Stimulated activated naive B cell treated with anti-CD40 and anti-IgM and Interleukin-4, amounts not matched to agents 10 μg/mL and 1 μg/mL and 100 μg/mL, for 72 hours (primary cell): Measurements from ENCODE around the gene RIMS4.

Experiments used
- ATAC-seq, 2 donors: fragments of 150-1000 bp; cut with Tn5 transposase; replicated peaks; 2 replicates each; pipeline ENCODE4 v1.10.0; 2021; ENCODE audit warnings: moderate library complexity in 1 of 2
- DNase-seq: peaks from one replicate; pipeline ENCODE4 v3.0.0; 2021
- H3K27ac Mint-ChIP-seq: one replicate; pipeline ENCODE4 v1.8.0; 2022; ENCODE audit warnings: mild to moderate bottlenecking, mixed read lengths
- H3K27me3 Mint-ChIP-seq, 2 donors: one replicate each; pipeline ENCODE4 v1.8.0; 2022; ENCODE audit warnings: mixed read lengths in 2 of 2
- H3K36me3 Mint-ChIP-seq, 2 donors: one replicate each; pipeline ENCODE4 v1.8.0; 2022; ENCODE audit warnings: mixed read lengths in 2 of 2, mild to moderate bottlenecking in 1 of 2
- H3K4me1 Mint-ChIP-seq, 2 donors: one replicate each; pipeline ENCODE4 v1.8.0; 2022; ENCODE audit warnings: mixed read lengths in 2 of 2, mild to moderate bottlenecking in 1 of 2
- H3K4me3 Mint-ChIP-seq, 2 donors: one replicate each; pipeline ENCODE4 v1.8.0; 2022; ENCODE audit warnings: mild to moderate bottlenecking in 2 of 2, mixed read lengths in 2 of 2, moderate library complexity in 1 of 2
- H3K9me3 Mint-ChIP-seq, 2 donors: one replicate each; pipeline ENCODE4 v1.8.0; 2022; ENCODE audit warnings: mixed read lengths in 2 of 2, mild to moderate bottlenecking in 1 of 2

The RIMS4 gene

GRCh38 chr20:44796311-44796710 is 14.0 kb downstream of the RIMS4 start:
- Mint-ChIP-seq H3K9me3 (no peaks in the 10 kb centered on the region), H3K4me1 (no peaks in the 10 kb centered on the region), H3K27ac (no peak overlapping the region), H3K4me3 (no peak overlapping the region), H3K27me3 (peaks cover 5 to 33% of the 10 kb centered on the region in 2 donors), H3K36me3 (no peaks in the 10 kb centered on the region)
- ATAC-seq: no peak
- no peak for DNase-seq

GRCh38 chr20:44795836-44796235 is 14.5 kb downstream of the RIMS4 start:
- no peaks in the 10 kb centered on the region for H3K9me3 Mint-ChIP-seq
- H3K27ac Mint-ChIP-seq: no peak overlapping the region
- peaks cover 5 to 33% of the 10 kb centered on the region in 2 donors for H3K27me3 Mint-ChIP-seq
- H3K36me3 Mint-ChIP-seq: no peaks in the 10 kb centered on the region
- DNase-seq (no peak), ATAC-seq (no peak)
- H3K4me1 Mint-ChIP-seq: no peaks in the 10 kb centered on the region
- no peak overlapping the region for H3K4me3 Mint-ChIP-seq

GRCh38 chr20:44792796-44793195 is 17.6 kb downstream of the RIMS4 start:
- Mint-ChIP-seq H3K27me3 (peaks cover 8 to 28% of the 10 kb centered on the region in 2 donors), H3K27ac (no peak overlapping the region), H3K4me1 (no peaks in the 10 kb centered on the region), H3K9me3 (no peaks in the 10 kb centered on the region), H3K36me3 (no peaks in the 10 kb centered on the region), H3K4me3 (no peak overlapping the region)
- ATAC-seq (no peak), DNase-seq (no peak)

- Mint-ChIP-seq H3K4me3 (no peak overlapping the region), H3K9me3 (no peaks in the 10 kb centered on the region), H3K36me3 (no peaks in the 10 kb centered on the region), H3K27ac (no peak overlapping the region), H3K4me1 (no peaks in the 10 kb centered on the region), H3K27me3 (peaks cover 14 to 32% of the 10 kb centered on the region in 2 donors)
- ATAC-seq (no peak), DNase-seq (no peak)
These were observed 19.5 kb downstream of the RIMS4 start for GRCh38 chr20:44790638-44791393.

- ATAC-seq: no peak
- no peak overlapping the region for H3K27ac Mint-ChIP-seq
- DNase-seq: no peak
- H3K27me3 Mint-ChIP-seq: peaks cover 19 to 25% of the 10 kb centered on the region in 2 donors
- H3K4me1 Mint-ChIP-seq: no peaks in the 10 kb centered on the region
- H3K36me3 Mint-ChIP-seq: no peaks in the 10 kb centered on the region
- H3K9me3 Mint-ChIP-seq: no peaks in the 10 kb centered on the region
- no peak overlapping the region for H3K4me3 Mint-ChIP-seq
These were observed 21.5 kb downstream of the RIMS4 start for GRCh38 chr20:44788706-44789456.

GRCh38 chr20:44787299-44787698 is 23.0 kb downstream of the RIMS4 start:
- Mint-ChIP-seq H3K27me3 (peaks cover 19 to 25% of the 10 kb centered on the region in 2 donors), H3K9me3 (no peaks in the 10 kb centered on the region), H3K4me3 (no peak overlapping the region), H3K36me3 (no peaks in the 10 kb centered on the region), H3K27ac (no peak overlapping the region), H3K4me1 (no peaks in the 10 kb centered on the region)
- DNase-seq (no peak), ATAC-seq (no peak)

GRCh38 chr20:44785768-44786167 is 24.6 kb downstream of the RIMS4 start:
- Mint-ChIP-seq H3K36me3 (no peaks in the 10 kb centered on the region), H3K9me3 (peaks cover 0 to 1% of the 10 kb centered on the region in 2 donors), H3K4me3 (no peak overlapping the region), H3K4me1 (no peaks in the 10 kb centered on the region), H3K27ac (no peak overlapping the region), H3K27me3 (peaks cover 23 to 30% of the 10 kb centered on the region in 2 donors)
- ATAC-seq: no peak
- no peak for DNase-seq

GRCh38 chr20:44784688-44785087 is 25.7 kb downstream of the RIMS4 start:
- no peak overlapping the region for H3K4me3 Mint-ChIP-seq
- no peak overlapping the region for H3K27ac Mint-ChIP-seq
- DNase-seq (no peak), ATAC-seq (no peak)
- H3K36me3 Mint-ChIP-seq: no peaks in the 10 kb centered on the region
- peaks cover 24 to 25% of the 10 kb centered on the region in 2 donors for H3K27me3 Mint-ChIP-seq
- no peaks in the 10 kb centered on the region for H3K4me1 Mint-ChIP-seq
- peaks cover 0 to 1% of the 10 kb centered on the region in 2 donors for H3K9me3 Mint-ChIP-seq

GRCh38 chr20:44781791-44782190 is 28.6 kb downstream of the RIMS4 start:
- Mint-ChIP-seq H3K4me1 (no peaks in the 10 kb centered on the region), H3K9me3 (peaks cover 0 to 1% of the 10 kb centered on the region in 2 donors), H3K4me3 (no peak overlapping the region), H3K27ac (no peak overlapping the region), H3K36me3 (no peaks in the 10 kb centered on the region), H3K27me3 (peaks cover 20 to 23% of the 10 kb centered on the region in 2 donors)
- DNase-seq (no peak), ATAC-seq (no peak)

- Mint-ChIP-seq H3K4me3 (no peak overlapping the region), H3K9me3 (peaks cover 0 to 1% of the 10 kb centered on the region in 2 donors), H3K4me1 (no peaks in the 10 kb centered on the region), H3K27me3 (peaks cover 18 to 23% of the 10 kb centered on the region in 2 donors), H3K27ac (no peak overlapping the region), H3K36me3 (no peaks in the 10 kb centered on the region)
- ATAC-seq (no peak), DNase-seq (no peak)
These were observed 29.2 kb downstream of the RIMS4 start for GRCh38 chr20:44781118-44781517.

GRCh38 chr20:44780226-44780625 is 30.1 kb downstream of the RIMS4 start:
- Mint-ChIP-seq H3K9me3 (peaks cover 0 to 1% of the 10 kb centered on the region in 2 donors), H3K4me3 (no peak overlapping the region), H3K27ac (no peak overlapping the region), H3K4me1 (no peaks in the 10 kb centered on the region), H3K27me3 (peaks cover 19 to 23% of the 10 kb centered on the region in 2 donors), H3K36me3 (no peaks in the 10 kb centered on the region)
- ATAC-seq (no peak), DNase-seq (no peak)

- peaks cover 0 to 1% of the 10 kb centered on the region in 2 donors for H3K9me3 Mint-ChIP-seq
- H3K27me3 Mint-ChIP-seq: peaks cover 13 to 22% of the 10 kb centered on the region in 2 donors
- no peak overlapping the region for H3K27ac Mint-ChIP-seq
These were observed 33.4 kb downstream of the RIMS4 start for GRCh38 chr20:44776980-44777379.

GRCh38 chr20:44773070-44773829 is 37.1 kb downstream of the RIMS4 start:
- DNase-seq (no peak), ATAC-seq (no peak)
- Mint-ChIP-seq H3K9me3 (no peaks in the 10 kb centered on the region), H3K4me3 (no peak overlapping the region), H3K27ac (no peak overlapping the region), H3K4me1 (peaks cover 6 to 9% of the 10 kb centered on the region in 2 donors), H3K36me3 (no peaks in the 10 kb centered on the region), H3K27me3 (peaks cover 12 to 28% of the 10 kb centered on the region in 2 donors)

More at GRCh38 chr20:44776980-44777379, 33.4 kb downstream of the RIMS4 start:
- H3K4me3 Mint-ChIP-seq: no peak overlapping the region
- no peaks in the 10 kb centered on the region for H3K36me3 Mint-ChIP-seq
- ATAC-seq (no peak), DNase-seq (no peak)
- no peaks in the 10 kb centered on the region for H3K4me1 Mint-ChIP-seq

- no peak overlapping the region for H3K27ac Mint-ChIP-seq
- H3K4me3 Mint-ChIP-seq: no peak overlapping the region
- H3K27me3 Mint-ChIP-seq: peaks cover 12 to 28% of the 10 kb centered on the region in 2 donors
- no peaks in the 10 kb centered on the region for H3K36me3 Mint-ChIP-seq
- no peaks in the 10 kb centered on the region for H3K9me3 Mint-ChIP-seq
- ATAC-seq (no peak), DNase-seq (no peak)
- H3K4me1 Mint-ChIP-seq: peaks cover 6 to 9% of the 10 kb centered on the region in 2 donors
These were observed 37.7 kb downstream of the RIMS4 start for GRCh38 chr20:44772636-44773035.
